ENCODE results near the gene SERPINA9. TPM values are rescaled to one million over a fixed set of nuclear protein-coding genes. Genes with fewer than 3 reads are reported as not detected.

The SERPINA9 gene
- total RNA-seq, 2 experiments from 2014 or later, result not detected

DNA sequence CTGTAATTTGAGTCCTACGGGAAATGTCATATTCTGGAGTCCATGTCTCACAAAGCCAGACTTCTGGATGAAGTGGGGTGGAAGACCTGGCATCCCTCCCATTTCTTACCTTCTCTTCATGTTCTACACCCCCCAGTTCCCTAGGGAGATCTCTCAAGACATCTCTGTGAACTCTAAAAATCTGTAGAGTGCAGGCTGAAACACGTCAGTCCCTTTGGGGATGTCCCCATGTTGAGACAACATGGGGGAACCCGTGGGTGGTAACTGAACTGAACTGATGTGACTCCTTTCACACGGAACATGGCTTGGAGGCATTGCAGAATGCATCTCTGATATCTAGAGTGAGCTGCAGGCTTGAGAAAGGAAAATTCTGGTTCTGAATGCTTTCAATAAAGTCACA lies 18.1 kb upstream of the SERPINA9 start:
- intact Hi-C loops (cut with micrococcal nuclease; ENCODE audit: unreplicated experiment), result no loop called here
- no peaks in the 10 kb centered on the region for H3K9me2 ChIP-seq (ENCODE audit: insufficient read depth, low read length)
- no peak for DNase-seq (ENCODE audit: low spot score)
- H3K36me3 ChIP-seq (ENCODE audit: insufficient read depth, low read length), result no peaks in the 10 kb centered on the region
- H3K9me3 ChIP-seq (ENCODE audit: low read length), result no peaks in the 10 kb centered on the region
- ChIA-PET POLR2A (no interaction called here), CTCF (ENCODE audit: unreplicated experiment) (no interaction called here)
- H3K4me1 ChIP-seq (ENCODE audit: insufficient read depth, low read length, poor library complexity, severe bottlenecking), result no peaks in the 10 kb centered on the region
- no peaks in the 10 kb centered on the region for H4K20me1 ChIP-seq (ENCODE audit: insufficient read depth, low read length)
- no peak overlapping the region for H3K4me3 ChIP-seq (ENCODE audit: low read depth, low read length, poor library complexity, severe bottlenecking)
- H3K4me2 ChIP-seq (ENCODE audit: low read length), result no peak overlapping the region
- H2AFZ ChIP-seq (ENCODE audit: low read length), result no peak overlapping the region
- H3K79me2 ChIP-seq (ENCODE audit: insufficient read depth, low read depth, low read length), result no peaks in the 10 kb centered on the region
- no TSS peak for BruUV-seq (replicated peaks)
- TF ChIP-seq, protein P1, sequence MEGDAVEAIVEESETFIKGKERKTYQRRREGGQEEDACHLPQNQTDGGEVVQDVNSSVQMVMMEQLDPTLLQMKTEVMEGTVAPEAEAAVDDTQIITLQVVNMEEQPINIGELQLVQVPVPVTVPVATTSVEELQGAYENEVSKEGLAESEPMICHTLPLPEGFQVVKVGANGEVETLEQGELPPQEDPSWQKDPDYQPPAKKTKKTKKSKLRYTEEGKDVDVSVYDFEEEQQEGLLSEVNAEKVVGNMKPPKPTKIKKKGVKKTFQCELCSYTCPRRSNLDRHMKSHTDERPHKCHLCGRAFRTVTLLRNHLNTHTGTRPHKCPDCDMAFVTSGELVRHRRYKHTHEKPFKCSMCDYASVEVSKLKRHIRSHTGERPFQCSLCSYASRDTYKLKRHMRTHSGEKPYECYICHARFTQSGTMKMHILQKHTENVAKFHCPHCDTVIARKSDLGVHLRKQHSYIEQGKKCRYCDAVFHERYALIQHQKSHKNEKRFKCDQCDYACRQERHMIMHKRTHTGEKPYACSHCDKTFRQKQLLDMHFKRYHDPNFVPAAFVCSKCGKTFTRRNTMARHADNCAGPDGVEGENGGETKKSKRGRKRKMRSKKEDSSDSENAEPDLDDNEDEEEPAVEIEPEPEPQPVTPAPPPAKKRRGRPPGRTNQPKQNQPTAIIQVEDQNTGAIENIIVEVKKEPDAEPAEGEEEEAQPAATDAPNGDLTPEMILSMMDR (conservative IDR thresholded peaks at IDR 0.05; ENCODE audit: low read length), result no peak
- no peak for TF ChIP-seq EZH2phosphoT487 (IDR thresholded peaks at IDR 0.05; ENCODE audit: borderline replicate concordance, low read depth, low read length)
- H3K27ac ChIP-seq (ENCODE audit: low read depth, low read length, poor library complexity, severe bottlenecking), result no peak overlapping the region

- Histone ChIP-seq H3K9me3 (ENCODE audit: low read length) (no peaks in the 10 kb centered on the region), H3K36me3 (ENCODE audit: insufficient read depth, low read length) (no peaks in the 10 kb centered on the region), H3K9me2 (ENCODE audit: insufficient read depth, low read length) (no peaks in the 10 kb centered on the region), H3K4me1 (ENCODE audit: insufficient read depth, low read length, poor library complexity, severe bottlenecking) (no peaks in the 10 kb centered on the region), H3K27ac (ENCODE audit: low read depth, low read length, poor library complexity, severe bottlenecking) (no peak overlapping the region), H3K4me3 (ENCODE audit: low read depth, low read length, poor library complexity, severe bottlenecking) (no peak overlapping the region), H3K4me2 (ENCODE audit: low read length) (no peak overlapping the region), H3K79me2 (ENCODE audit: insufficient read depth, low read depth, low read length) (no peaks in the 10 kb centered on the region), H4K20me1 (ENCODE audit: insufficient read depth, low read length) (no peaks in the 10 kb centered on the region), H2AFZ (ENCODE audit: low read length) (no peak overlapping the region)
- POLR2A ChIA-PET, result no interaction called here
- intact Hi-C loops (cut with micrococcal nuclease; ENCODE audit: unreplicated experiment), result no loop called here
- DNase-seq (ENCODE audit: low spot score), result no peak
- BruUV-seq (replicated peaks), result no TSS peak
- CTCF ChIA-PET (ENCODE audit: unreplicated experiment), result interaction anchor here (0.6 kb wide), 1 partner anchor 146 kb away, joined by 3 read pairs; no protein-coding TSS in a partner anchor
- no peak for TF ChIP-seq EZH2phosphoT487 (IDR thresholded peaks at IDR 0.05; ENCODE audit: borderline replicate concordance, low read depth, low read length)
- TF ChIP-seq, protein P1 (conservative IDR thresholded peaks at IDR 0.05; ENCODE audit: low read length), result no peak
Measured at GRCh38 chr14:94491511-94491910, 15.5 kb upstream of the SERPINA9 start.

DNA sequence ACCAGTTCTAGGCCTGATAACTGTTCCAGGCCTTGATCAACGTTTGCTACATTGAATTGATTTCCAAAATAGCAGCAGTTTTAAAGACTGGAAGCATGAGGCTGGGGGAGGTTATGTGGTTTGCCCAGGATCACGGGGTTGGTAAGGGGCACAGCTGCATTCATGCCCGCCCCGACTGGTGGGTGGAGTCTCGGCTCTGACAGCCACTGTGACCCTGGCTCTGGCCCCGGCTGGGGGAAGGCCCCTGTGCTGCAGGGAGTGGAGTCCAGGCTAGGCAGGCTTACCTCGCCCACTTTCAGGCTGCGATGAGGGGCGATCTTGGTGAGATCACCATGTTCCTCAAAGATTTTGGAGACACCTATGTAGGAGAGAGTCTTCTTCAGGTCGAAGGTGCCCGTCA lies 13.3 kb upstream of the SERPINA9 start:
- no peaks in the 10 kb centered on the region for H3K9me2 ChIP-seq (ENCODE audit: insufficient read depth, low read length)
- no peak overlapping the region for H3K4me3 ChIP-seq (ENCODE audit: low read depth, low read length, poor library complexity, severe bottlenecking)
- DNase-seq (ENCODE audit: low spot score), result no peak
- no peaks in the 10 kb centered on the region for H3K36me3 ChIP-seq (ENCODE audit: insufficient read depth, low read length)
- H3K9me3 ChIP-seq (ENCODE audit: low read length), result no peaks in the 10 kb centered on the region
- ChIA-PET POLR2A (no interaction called here), CTCF (ENCODE audit: unreplicated experiment) (no interaction called here)
- no peaks in the 10 kb centered on the region for H3K79me2 ChIP-seq (ENCODE audit: insufficient read depth, low read depth, low read length)
- TF ChIP-seq, protein P1 (conservative IDR thresholded peaks at IDR 0.05; ENCODE audit: low read length), result no peak
- TF ChIP-seq EZH2phosphoT487 (IDR thresholded peaks at IDR 0.05; ENCODE audit: borderline replicate concordance, low read depth, low read length), result no peak
- no peak overlapping the region for H3K27ac ChIP-seq (ENCODE audit: low read depth, low read length, poor library complexity, severe bottlenecking)
- no peaks in the 10 kb centered on the region for H3K4me1 ChIP-seq (ENCODE audit: insufficient read depth, low read length, poor library complexity, severe bottlenecking)
- no TSS peak for BruUV-seq (replicated peaks)
- H3K4me2 ChIP-seq (ENCODE audit: low read length), result no peak overlapping the region
- H2AFZ ChIP-seq (ENCODE audit: low read length), result no peak overlapping the region
- no peaks in the 10 kb centered on the region for H4K20me1 ChIP-seq (ENCODE audit: insufficient read depth, low read length)
- intact Hi-C loops (cut with micrococcal nuclease; ENCODE audit: unreplicated experiment), result loop anchor here (5.0 kb wide), 1 partner anchor 357 kb away; no protein-coding TSS in a partner anchor
